Tibial nerve (tissue), 4 donors: ENCODE results near the gene ZNF772. TPM values are rescaled to one million over a fixed set of nuclear protein-coding genes. Genes with fewer than 3 reads are reported as not detected.
"Not testable (repeated sequence)": the region's sequence is repeated elsewhere in the genome, so short reads cannot be mapped to it uniquely, and the experiment has no call there.

ENCODE experiments used
- DNase-seq, 2 donors: peaks; one replicate each; pipeline ENCODE4 v3.0.0-alpha.2; 2019; ENCODE audit warnings: low spot score in 2 of 2
- H3K27ac ChIP-seq, 4 donors: fragments of 200-600 bp; sonication (generic) in 3 of 4; one replicate each; pipeline ENCODE4 v1.5.1; 2017 to 2019; ENCODE audit warnings: mild to moderate bottlenecking in 1 of 4
- H3K27me3 ChIP-seq, 2 donors: fragments of 200-600 bp; sonication (generic) in 1 of 2; one replicate each; pipeline versions ENCODE4 v1.5.1 to v1.6.0; 2017 to 2019
- H3K36me3 ChIP-seq, 3 donors: fragments of 200-600 bp; sonication (generic); one replicate each; pipeline ENCODE4 v1.5.1; 2018 to 2019
- H3K4me1 ChIP-seq, 4 donors: fragments of 200-600 bp; sonication (generic) in 3 of 4; one replicate each; pipeline ENCODE4 v1.5.1; 2017 to 2019
- H3K4me3 ChIP-seq, 4 donors: fragments of 200-600 bp; sonication (generic) in 3 of 4; one replicate each; pipeline ENCODE4 v1.5.1; 2017 to 2019; ENCODE audit warnings: mild to moderate bottlenecking in 1 of 4, moderate library complexity in 1 of 4
- H3K9me3 ChIP-seq, 4 donors: fragments of 200-600 bp; sonication (generic) in 3 of 4; one replicate each; pipeline ENCODE4 v1.5.1; 2017 to 2019
- EP300 ChIP-seq, 2 donors: sonication (generic); formaldehyde crosslinking; IDR thresholded peaks; one replicate each; pipeline ENCODE4 v1.6.1; 2017; ENCODE audit warnings: antibody characterized with exemption in 2 of 2, mild to moderate bottlenecking in 1 of 2
- POLR2A ChIP-seq, 2 donors: fragments of 450-650 bp; IDR thresholded peaks; one replicate each; pipeline ENCODE4 v1.6.1; 2017; ENCODE audit warnings: antibody characterized with exemption in 2 of 2, mild to moderate bottlenecking in 2 of 2, moderate library complexity in 2 of 2
- WGBS, 2 donors: methylation state at CpG; one replicate each; pipeline ENCODE4 v1.1.5; 2018; 5-methylcytosine and 5-hydroxymethylcytosine counted together
- total RNA-seq, 4 donors: library from RNA; depleted of rRNA; stranded (reverse); fragments of >200 nt; gene quantifications; one replicate each; pipeline ENCODE4 v1.1.0, GENCODE V29; 2016
- TF ChIP-seq, protein P1 (sequence below), 5 experiments: fragments of 200-600 bp in 3 of 5; fragments of 450-650 bp in 2 of 5; sonication (generic) in 3 of 5; IDR thresholded peaks; one replicate each; pipeline ENCODE4 v1.5.1; 2016 to 2019; ENCODE audit warnings: antibody characterized with exemption in 5 of 5, mild to moderate bottlenecking in 3 of 5, moderate library complexity in 2 of 5

ZNF772 gene
- 10 to 100 TPM in 3 of 4 donors, 1 to 10 TPM in 1; 9.3 to 19.2 (median 13.6) TPM for total RNA-seq

DNA sequence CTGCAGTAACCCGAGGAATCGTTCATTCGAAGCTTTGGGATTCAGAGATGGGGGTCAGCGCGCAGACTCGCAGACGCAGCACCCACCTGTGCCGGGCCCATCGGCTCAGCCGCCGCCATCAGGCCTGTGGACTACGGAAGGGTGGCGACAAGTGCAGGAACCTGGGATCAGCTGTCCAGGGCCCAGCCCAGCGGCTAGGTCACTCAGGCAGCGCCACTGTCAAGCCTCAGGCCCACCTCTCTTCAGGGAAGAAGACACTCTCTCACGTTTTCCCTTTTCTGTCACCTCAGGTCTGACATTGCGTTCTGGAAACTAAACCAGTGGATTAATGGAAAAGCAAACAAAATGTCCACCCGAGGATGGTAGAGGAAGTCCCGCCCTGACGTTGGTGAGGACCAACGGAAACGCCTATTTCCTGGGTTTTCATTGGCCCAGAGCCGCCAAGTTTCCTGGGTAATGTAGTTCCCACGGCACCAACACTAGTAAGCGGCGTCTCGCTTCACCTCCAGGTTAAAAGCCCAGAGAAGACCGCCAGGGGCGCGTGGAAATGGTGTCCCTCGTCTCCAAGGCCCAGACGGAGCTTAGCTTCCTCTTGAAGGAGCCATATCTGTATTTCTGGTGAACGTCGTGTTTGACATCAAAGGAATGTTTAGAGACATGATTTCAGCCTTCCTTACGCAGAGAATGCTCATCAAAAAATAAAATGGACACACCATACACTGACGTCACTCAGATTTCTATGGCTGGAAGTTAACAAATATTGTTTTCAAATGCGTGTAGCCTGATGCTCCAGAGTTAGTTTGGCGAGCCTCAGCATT, at the start of gene ZNF772:
TSS of gene ZNF772 (minus strand) at position 376 of the 818 bp plus-strand sequence. CDS start at position 119, 257 bp downstream.
- H3K4me1 ChIP-seq = peaks cover 0 to 6% (median 0%) of the 10 kb centered on the region in 4 donors
- WGBS, 2 donors = 5% methylated on average over 30 to 36 of the region's 38 CpGs
- H3K27me3 ChIP-seq = no peaks in the 10 kb centered on the region
- peak within 1 kb of the TSS; percentile 54 to 66 (median 63) for H3K4me3 ChIP-seq
- H3K27ac ChIP-seq = peak within 1 kb of the TSS; percentile 45 to 81 (median 72)
- peaks cover 0 to 40% (median 12%) of the 10 kb centered on the region in 3 donors for H3K36me3 ChIP-seq
- TF ChIP-seq POLR2A (IDR thresholded peaks at IDR 0.05) (no peak), EP300 (IDR thresholded peaks at IDR 0.05) (peak in 1 of 2 donors; percentile 60)
- TF ChIP-seq, protein P1, sequence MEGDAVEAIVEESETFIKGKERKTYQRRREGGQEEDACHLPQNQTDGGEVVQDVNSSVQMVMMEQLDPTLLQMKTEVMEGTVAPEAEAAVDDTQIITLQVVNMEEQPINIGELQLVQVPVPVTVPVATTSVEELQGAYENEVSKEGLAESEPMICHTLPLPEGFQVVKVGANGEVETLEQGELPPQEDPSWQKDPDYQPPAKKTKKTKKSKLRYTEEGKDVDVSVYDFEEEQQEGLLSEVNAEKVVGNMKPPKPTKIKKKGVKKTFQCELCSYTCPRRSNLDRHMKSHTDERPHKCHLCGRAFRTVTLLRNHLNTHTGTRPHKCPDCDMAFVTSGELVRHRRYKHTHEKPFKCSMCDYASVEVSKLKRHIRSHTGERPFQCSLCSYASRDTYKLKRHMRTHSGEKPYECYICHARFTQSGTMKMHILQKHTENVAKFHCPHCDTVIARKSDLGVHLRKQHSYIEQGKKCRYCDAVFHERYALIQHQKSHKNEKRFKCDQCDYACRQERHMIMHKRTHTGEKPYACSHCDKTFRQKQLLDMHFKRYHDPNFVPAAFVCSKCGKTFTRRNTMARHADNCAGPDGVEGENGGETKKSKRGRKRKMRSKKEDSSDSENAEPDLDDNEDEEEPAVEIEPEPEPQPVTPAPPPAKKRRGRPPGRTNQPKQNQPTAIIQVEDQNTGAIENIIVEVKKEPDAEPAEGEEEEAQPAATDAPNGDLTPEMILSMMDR (IDR thresholded peaks at IDR 0.05) = peak in 4 of 5 experiments; percentile 7 to 45 (median 34)
- peak; percentile 47 to 88 for DNase-seq
- peaks cover 11 to 63% (median 27%) of the 10 kb centered on the region in 4 donors for H3K9me3 ChIP-seq

DNA sequence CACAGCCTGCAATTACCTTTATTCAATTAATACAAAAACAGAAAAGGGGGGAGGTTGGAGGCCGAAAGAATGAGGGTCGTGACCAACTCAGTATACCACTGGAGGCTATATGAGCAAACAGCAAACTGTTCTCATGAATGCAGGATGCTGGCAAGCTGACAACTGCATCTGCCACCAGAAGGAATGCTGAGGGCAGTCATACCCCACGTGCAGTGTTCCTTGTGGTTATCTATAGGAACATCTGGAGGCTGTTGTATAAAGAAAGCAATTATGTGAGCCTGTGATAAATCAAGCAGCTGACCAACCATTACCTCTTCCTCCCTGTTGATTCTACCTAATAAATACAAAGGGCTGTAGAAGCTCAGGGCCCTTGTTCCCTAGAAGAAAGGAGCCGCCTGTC, 40.7 kb upstream of the ZNF772 start:
- not testable (repeated sequence) for H3K4me1 ChIP-seq, H3K27me3 ChIP-seq, DNase-seq, H3K27ac ChIP-seq, H3K4me3 ChIP-seq
- WGBS, 2 donors = 73 to 75% methylated on average over 4 of the region's 4 CpGs
- Histone ChIP-seq H3K9me3 (peaks cover 0 to 69% (median 10%) of the 10 kb centered on the region in 4 donors), H3K36me3 (peaks cover 0 to 61% (median 0%) of the 10 kb centered on the region in 3 donors)

DNA sequence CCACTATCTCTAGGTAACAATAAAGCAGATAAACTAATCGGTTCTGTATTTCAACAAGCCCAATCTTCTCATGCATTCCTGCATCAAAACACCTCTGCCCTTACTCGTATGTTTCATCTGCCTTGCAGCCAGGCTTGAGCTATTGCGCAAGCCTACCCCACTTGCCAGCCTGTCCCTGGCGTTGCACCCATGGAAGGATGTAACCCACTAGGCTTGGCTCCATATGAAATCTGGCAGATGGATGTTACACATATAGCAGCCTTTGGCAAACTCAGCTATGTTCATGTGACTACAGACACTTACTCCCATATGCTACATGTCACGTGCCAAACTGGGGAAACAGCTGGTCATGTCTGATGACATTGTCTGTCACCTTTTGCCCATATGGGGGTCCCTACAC, 37.9 kb upstream of the ZNF772 start:
- no peak overlapping the region for H3K4me3 ChIP-seq
- DNase-seq = no peak
- H3K36me3 ChIP-seq = peaks cover 0 to 79% (median 0%) of the 10 kb centered on the region in 3 donors
- no peaks in the 10 kb centered on the region for H3K27me3 ChIP-seq
- TF ChIP-seq EP300 (IDR thresholded peaks at IDR 0.05) = no peak
- TF ChIP-seq, protein P1 (IDR thresholded peaks at IDR 0.05) = no peak
- TF ChIP-seq POLR2A (IDR thresholded peaks at IDR 0.05) = no peak
- no peak overlapping the region for H3K27ac ChIP-seq
- H3K9me3 ChIP-seq = peaks cover 0 to 87% (median 20%) of the 10 kb centered on the region in 4 donors
- 85 to 87% methylated on average over 5 of the region's 5 CpGs for WGBS, 2 donors
- H3K4me1 ChIP-seq = no peaks in the 10 kb centered on the region

DNA sequence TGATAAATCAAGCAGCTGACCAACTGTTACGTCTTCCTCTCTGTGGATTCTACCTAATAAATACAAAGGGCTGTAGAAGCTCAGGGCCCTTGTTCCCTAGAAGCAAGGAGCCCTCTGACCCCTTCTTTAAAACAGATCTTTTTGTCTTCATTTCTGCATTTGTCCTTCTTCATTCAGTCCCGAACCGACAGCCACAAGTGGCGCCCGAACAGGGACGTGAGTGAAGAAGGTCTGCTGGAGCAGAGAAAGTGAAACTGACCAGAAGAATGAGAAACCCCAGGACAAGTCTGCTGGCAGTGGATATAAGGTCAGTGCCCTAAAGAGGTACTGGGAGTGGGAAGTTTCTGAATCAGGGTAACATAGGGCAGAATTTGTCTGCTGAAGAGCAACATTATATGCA, 35.5 kb upstream of the ZNF772 start:
- Histone ChIP-seq H3K27me3 (no peaks in the 10 kb centered on the region), H3K4me3 (no peak overlapping the region), H3K27ac (no peak overlapping the region), H3K36me3 (peaks cover 0 to 88% (median 0%) of the 10 kb centered on the region in 3 donors), H3K9me3 (peaks cover 0 to 92% (median 24%) of the 10 kb centered on the region in 4 donors), H3K4me1 (no peaks in the 10 kb centered on the region)
- DNase-seq = no peak
- 90 to 93% methylated on average over 6 of the region's 6 CpGs for WGBS, 2 donors
- no peak for TF ChIP-seq EP300 (IDR thresholded peaks at IDR 0.05)
- TF ChIP-seq POLR2A (IDR thresholded peaks at IDR 0.05) = no peak
- TF ChIP-seq, protein P1 (IDR thresholded peaks at IDR 0.05) = no peak

DNA sequence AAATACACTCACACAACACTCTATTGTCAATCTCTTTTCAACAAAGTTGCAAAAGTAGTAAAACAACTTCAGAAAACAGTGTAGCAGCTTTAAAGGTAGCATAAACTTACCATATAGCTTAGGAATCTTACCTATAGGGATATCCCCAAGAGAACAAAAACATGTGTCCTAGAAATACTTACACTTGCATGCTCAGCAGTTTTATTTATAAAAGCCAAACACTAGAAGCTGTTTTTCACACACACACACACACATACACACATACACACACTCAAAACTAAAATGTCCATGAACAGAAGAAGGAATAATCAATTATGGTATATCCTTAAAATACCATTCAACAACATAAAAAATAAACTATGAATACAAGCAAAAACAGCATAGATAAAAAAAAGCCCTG, 34.1 kb upstream of the ZNF772 start:
- Histone ChIP-seq H3K9me3 (peaks cover 0 to 96% (median 29%) of the 10 kb centered on the region in 4 donors), H3K27me3 (no peaks in the 10 kb centered on the region)
- DNase-seq = no peak

More for the DNA sequence above, 34.1 kb upstream of the ZNF772 start:
- Histone ChIP-seq H3K4me1 (no peaks in the 10 kb centered on the region), H3K27ac (no peak overlapping the region), H3K4me3 (no peak overlapping the region), H3K36me3 (peaks cover 0 to 88% (median 11%) of the 10 kb centered on the region in 3 donors)
- TF ChIP-seq, protein P1 (IDR thresholded peaks at IDR 0.05) = no peak
- TF ChIP-seq POLR2A (IDR thresholded peaks at IDR 0.05) (no peak), EP300 (IDR thresholded peaks at IDR 0.05) (no peak)
